PC-3 (cell line): Measurements from ENCODE around the gene PPT1. TPM values are rescaled to one million over a fixed set of nuclear protein-coding genes. Genes with fewer than 3 reads are reported as not detected.

Experiments
- ATAC-seq: fragments of 200-7000 bp; cut with Tn5 transposase; 2 replicates; pipeline ENCODE4 v1.9.1; 2020; ENCODE audit warnings: mild to moderate bottlenecking, moderate library complexity
- BruUV-seq: library from RNA; stranded (reverse); fragments of 400-500 nt; replicated peaks from 2 replicates; lab custom pipeline; 2021; lab: Mats Ljungman, UMichigan
- CTCF ChIA-PET: fragments of 300-600 bp; sonication (Branson Sonifier 250); formaldehyde crosslinking; loops from one replicate; lab custom pipeline; 2022; ENCODE audit warnings: antibody characterized with exemption; lab: Charles Lee
- POLR2A ChIA-PET: fragments of 300-600 bp; sonication (Branson Sonifier 250); formaldehyde crosslinking; loops from one replicate; lab custom pipeline; 2022; ENCODE audit warnings: antibody characterized with exemption; ENCODE audit not compliant: unreplicated experiment; lab: Charles Lee
- DNase-seq: peaks from one replicate; pipeline ENCODE4 v3.0.0-alpha.2; 2015
- H2AFZ ChIP-seq: fragments of 300-600 bp; sonication (generic); 2 replicates; pipeline ENCODE4 v1.6.0; 2016; ENCODE audit warnings: antibody characterized with exemption, low read length
- H3F3A ChIP-seq: fragments of 300-600 bp; sonication (generic); one replicate; pipeline ENCODE4 v1.6.0; 2017; ENCODE audit warnings: antibody characterized with exemption, low read length, control low read depth, mild to moderate bottlenecking; ENCODE audit not compliant: unreplicated experiment
- H3K27ac ChIP-seq: fragments of 300-600 bp; sonication (generic); 2 replicates; pipeline ENCODE4 v1.5.1; 2016; ENCODE audit warnings: mild to moderate bottlenecking, low read length
- H3K27me3 ChIP-seq: fragments of 300-600 bp; sonication (generic); 2 replicates; pipeline ENCODE4 v1.6.1; 2016; ENCODE audit warnings: low read length, mixed read lengths
- H3K36me3 ChIP-seq: fragments of 300-600 bp; sonication (generic); 2 replicates; pipeline ENCODE4 v1.6.1; 2016; ENCODE audit warnings: low read depth, mixed run types, low read length, mixed read lengths
- H3K4me1 ChIP-seq: fragments of 300-600 bp; sonication (generic); 2 replicates; pipeline ENCODE4 v1.5.1; 2016; ENCODE audit warnings: low read length; ENCODE audit not compliant: insufficient read depth
- H3K4me2 ChIP-seq: fragments of 300-600 bp; sonication (generic); 2 replicates; pipeline ENCODE4 v1.6.0; 2016; ENCODE audit warnings: low read length
- H3K4me3 ChIP-seq: fragments of 300-600 bp; sonication (generic); 2 replicates; pipeline ENCODE4 v1.5.1; 2016; ENCODE audit warnings: mild to moderate bottlenecking, low read length, mixed read lengths
- H3K79me2 ChIP-seq: fragments of 300-600 bp; sonication (generic); 2 replicates; pipeline ENCODE4 v1.6.1; 2017; ENCODE audit warnings: low read length, mixed read lengths
- H3K9ac ChIP-seq: fragments of 300-600 bp; sonication (generic); 2 replicates; pipeline ENCODE4 v1.6.0; 2016; ENCODE audit warnings: mild to moderate bottlenecking, low read length
- H3K9me2 ChIP-seq: fragments of 300-600 bp; sonication (generic); replicated peaks from 2 replicates; pipeline ENCODE4 v1.6.1; 2016; ENCODE audit warnings: mixed run types, low read length, mixed read lengths
- H3K9me3 ChIP-seq: fragments of 300-600 bp; sonication (generic); 2 replicates; pipeline ENCODE4 v1.6.1; 2016; ENCODE audit warnings: low read length, mixed read lengths
- H4K20me1 ChIP-seq: fragments of 300-600 bp; sonication (generic); 2 replicates; pipeline ENCODE4 v1.6.1; 2016; ENCODE audit warnings: low read length, mixed read lengths
- CTCF ChIP-seq: fragments of 300-600 bp; sonication (generic); conservative IDR thresholded peaks from 2 replicates; pipeline ENCODE4 v1.5.1; 2017; ENCODE audit warnings: antibody characterized with exemption, low read depth, mild to moderate bottlenecking, low read length
- EZH2 ChIP-seq: fragments of 300-600 bp; sonication (generic); IDR thresholded peaks from one replicate; pipeline ENCODE4 v1.6.1; 2017; ENCODE audit warnings: antibody characterized with exemption, mild to moderate bottlenecking, low read length; ENCODE audit not compliant: unreplicated experiment
- EZH2phosphoT487 ChIP-seq: fragments of 300-600 bp; sonication (generic); IDR thresholded peaks from 2 replicates; pipeline ENCODE4 v1.6.1; 2018; ENCODE audit warnings: mild to moderate bottlenecking, antibody characterized with exemption, low read length, borderline replicate concordance
- intact Hi-C: fragments of 100-400 bp; cut with micrococcal nuclease; formaldehyde crosslinking; loops from 2 replicates; pipeline ENCODE4 v1.9.0; 2023
- total RNA-seq: library from RNA; depleted of rRNA; stranded (reverse); fragments of >200 nt; gene quantifications from 2 replicates; pipeline ENCODE4 v1.2.3, GENCODE V29; 2014

PPT1 gene
- total RNA-seq, 1 experiment from 2014 or later: 72.9 TPM

- no peak overlapping the region for H3K9ac ChIP-seq
- H3K79me2 ChIP-seq: peaks cover 11% of the 10 kb centered on the region
- no peak for TF ChIP-seq EZH2
- TF ChIP-seq EZH2phosphoT487: no peak
- TF ChIP-seq CTCF: no peak
- intact Hi-C loops: no loop called here
- peaks cover 20% of the 10 kb centered on the region for H3K4me1 ChIP-seq
- peak; percentile 69 for DNase-seq
- H3K9me3 ChIP-seq: no peaks in the 10 kb centered on the region
- no peaks in the 10 kb centered on the region for H3K27me3 ChIP-seq
- no peak overlapping the region for H3K27ac ChIP-seq
- BruUV-seq: no TSS peak
- H3K4me2 ChIP-seq: 0 out of 2 replicates have a peak overlapping the region, but pooled peaks have one; percentile 20
- ChIA-PET CTCF (no interaction called here), POLR2A (no interaction called here)
- H3K9me2 ChIP-seq: no peaks in the 10 kb centered on the region
- no peak overlapping the region for H2AFZ ChIP-seq
- H3K36me3 ChIP-seq: no peaks in the 10 kb centered on the region
- 0 out of 2 replicates have a peak, but pooled peaks cover 4% of the 10 kb centered on the region for H4K20me1 ChIP-seq
- no peaks in the 10 kb centered on the region for H3F3A ChIP-seq
- no peak overlapping the region for H3K4me3 ChIP-seq
- ATAC-seq: peak; percentile 4; the same call in 1 of the 2 replicates
Observed at GRCh38 chr1:40036574-40036973, 60.5 kb downstream of the PPT1 start.

GRCh38 chr1:40034869-40035268 is 62.2 kb downstream of the PPT1 start:
- Histone ChIP-seq H3K9ac (no peak overlapping the region), H4K20me1 (no peaks in the 10 kb centered on the region), H3K27ac (no peak overlapping the region), H3K4me1 (peaks cover 29% of the 10 kb centered on the region), H3K9me2 (no peaks in the 10 kb centered on the region), H3K9me3 (no peaks in the 10 kb centered on the region), H2AFZ (no peak overlapping the region), H3F3A (no peaks in the 10 kb centered on the region), H3K36me3 (no peaks in the 10 kb centered on the region), H3K27me3 (no peaks in the 10 kb centered on the region), H3K4me3 (no peak overlapping the region), H3K4me2 (no peak overlapping the region), H3K79me2 (no peaks in the 10 kb centered on the region)
- no peak for DNase-seq
- intact Hi-C loops: loop anchor here (5.0 kb wide), 1 partner anchor 48 kb away; no protein-coding TSS in a partner anchor
- ATAC-seq: no peak
- TF ChIP-seq EZH2 (no peak), CTCF (no peak), EZH2phosphoT487 (no peak)
- BruUV-seq: no TSS peak
- CTCF ChIA-PET: no interaction called here
- POLR2A ChIA-PET: no interaction called here

- POLR2A ChIA-PET: interaction anchor here (0.7 kb wide), 1 partner anchor 112 kb away, joined by 10 read pairs; no protein-coding TSS in a partner anchor
Observed at GRCh38 chr1:40032240-40032891, 64.7 kb downstream of the PPT1 start.

More at GRCh38 chr1:40032240-40032891, 64.7 kb downstream of the PPT1 start:
- Histone ChIP-seq H3K36me3 (no peaks in the 10 kb centered on the region), H3K27ac (no peak overlapping the region), H3K4me2 (no peak overlapping the region), H3K4me3 (no peak overlapping the region), H4K20me1 (no peaks in the 10 kb centered on the region), H2AFZ (peak overlapping the region; percentile 66; the same call in 1 of the 2 replicates), H3K79me2 (no peaks in the 10 kb centered on the region), H3K27me3 (no peaks in the 10 kb centered on the region), H3K9ac (no peak overlapping the region), H3F3A (no peaks in the 10 kb centered on the region), H3K9me2 (no peaks in the 10 kb centered on the region), H3K9me3 (no peaks in the 10 kb centered on the region), H3K4me1 (peaks cover 21% of the 10 kb centered on the region)
- TF ChIP-seq EZH2 (no peak), EZH2phosphoT487 (no peak), CTCF (peak; percentile 89)
- no TSS peak for BruUV-seq
- intact Hi-C loops: loop anchor here (1.0 to 5.0 kb wide), 4 partner anchors 18 to 216 kb away; no protein-coding TSS in a partner anchor
- ATAC-seq (peak; percentile 79), DNase-seq (peak; percentile 71)
- CTCF ChIA-PET: interaction anchor here (0.6 to 1.2 kb wide), 4 partner anchors 17 to 113 kb away, joined by 3 to 19 read pairs (median 4); no protein-coding TSS in a partner anchor
